Activated CD4-positive, CD25-positive, alpha-beta regulatory T cell treated with anti-CD3 and anti-CD28 coated beads, Interleukin-2, amount 50 U/mL, for 24 hours (primary cell): ENCODE data around the gene TPST2.
"Not testable (repeated sequence)": the region's sequence is repeated elsewhere in the genome, so short reads cannot be mapped to it uniquely, and the experiment has no call there.

Experiments used
- ATAC-seq, 2 donors: fragments of 150-1000 bp; cut with Tn5 transposase; one replicate each; pipeline ENCODE4 v1.10.0; 2021; ENCODE audit warnings: mild to moderate bottlenecking in 1 of 2, moderate library complexity in 1 of 2

Gene TPST2

GRCh38 chr22:26528518-26528917, 61.4 kb downstream of the TPST2 start:
- ATAC-seq = not testable (repeated sequence)

GRCh38 chr22:26527574-26528465, 62.1 kb downstream of the TPST2 start:
- ATAC-seq = no peak

GRCh38 chr22:26527167-26527566, 62.8 kb downstream of the TPST2 start:
- ATAC-seq = no peak

- no peak for ATAC-seq
Observed at GRCh38 chr22:26525946-26526564, 63.9 kb downstream of the TPST2 start.

- no peak for ATAC-seq
Observed at GRCh38 chr22:26524870-26525269, 65.1 kb downstream of the TPST2 start.

GRCh38 chr22:26522592-26522991, 67.3 kb downstream of the TPST2 start:
- no peak for ATAC-seq

GRCh38 chr22:26522012-26522411, 67.9 kb downstream of the TPST2 start:
- ATAC-seq = no peak

GRCh38 chr22:26517429-26517828, 72.5 kb downstream of the TPST2 start:
- ATAC-seq = no peak

GRCh38 chr22:26516503-26516902, 73.4 kb downstream of the TPST2 start:
- ATAC-seq = no peak

- ATAC-seq = no peak
Observed at GRCh38 chr22:26515931-26516330, 74.0 kb downstream of the TPST2 start.

GRCh38 chr22:26514419-26515161, 75.3 kb downstream of the TPST2 start:
- ATAC-seq = no peak

GRCh38 chr22:26513838-26514237, 76.1 kb downstream of the TPST2 start:
- ATAC-seq = no peak

GRCh38 chr22:26512149-26512793, 77.7 kb downstream of the TPST2 start, which contains the start of gene TFIP11:
Gene TFIP11, minus strand, starts transcription at chr22:26512473. Its CDS starts 2,201 bp downstream, at chr22:26510272.
- ATAC-seq = peak; percentile 98 to 99

- ATAC-seq = no peak
Observed at GRCh38 chr22:26508148-26508547, 81.8 kb downstream of the TPST2 start.

- no peak for ATAC-seq
Observed at GRCh38 chr22:26503758-26504157, 86.2 kb downstream of the TPST2 start.

GRCh38 chr22:26502688-26503561, 87.0 kb downstream of the TPST2 start:
- ATAC-seq = peak; percentile 53 to 69

- ATAC-seq = no peak
Observed at GRCh38 chr22:26501996-26502395, 87.9 kb downstream of the TPST2 start.

- ATAC-seq = no peak
Observed at GRCh38 chr22:26499188-26499703, 90.7 kb downstream of the TPST2 start.

- no peak for ATAC-seq
Observed at GRCh38 chr22:26496456-26496855, 93.5 kb downstream of the TPST2 start.

- no peak for ATAC-seq
Observed at GRCh38 chr22:26494506-26494905, 95.4 kb downstream of the TPST2 start.

GRCh38 chr22:26492220-26492619, 97.7 kb downstream of the TPST2 start:
- ATAC-seq = no peak
